Measurements from ENCODE around the gene SRSF3. TPM values are rescaled to one million over a fixed set of nuclear protein-coding genes. Genes with fewer than 3 reads are reported as not detected.

SRSF3 gene
- total and polyA plus RNA-seq, 9 of the 15 experiments (the other 6 are each of a cell fraction or from before 2014, with no cell fraction given), result 337 to 1,200 (median 518) TPM

DNA sequence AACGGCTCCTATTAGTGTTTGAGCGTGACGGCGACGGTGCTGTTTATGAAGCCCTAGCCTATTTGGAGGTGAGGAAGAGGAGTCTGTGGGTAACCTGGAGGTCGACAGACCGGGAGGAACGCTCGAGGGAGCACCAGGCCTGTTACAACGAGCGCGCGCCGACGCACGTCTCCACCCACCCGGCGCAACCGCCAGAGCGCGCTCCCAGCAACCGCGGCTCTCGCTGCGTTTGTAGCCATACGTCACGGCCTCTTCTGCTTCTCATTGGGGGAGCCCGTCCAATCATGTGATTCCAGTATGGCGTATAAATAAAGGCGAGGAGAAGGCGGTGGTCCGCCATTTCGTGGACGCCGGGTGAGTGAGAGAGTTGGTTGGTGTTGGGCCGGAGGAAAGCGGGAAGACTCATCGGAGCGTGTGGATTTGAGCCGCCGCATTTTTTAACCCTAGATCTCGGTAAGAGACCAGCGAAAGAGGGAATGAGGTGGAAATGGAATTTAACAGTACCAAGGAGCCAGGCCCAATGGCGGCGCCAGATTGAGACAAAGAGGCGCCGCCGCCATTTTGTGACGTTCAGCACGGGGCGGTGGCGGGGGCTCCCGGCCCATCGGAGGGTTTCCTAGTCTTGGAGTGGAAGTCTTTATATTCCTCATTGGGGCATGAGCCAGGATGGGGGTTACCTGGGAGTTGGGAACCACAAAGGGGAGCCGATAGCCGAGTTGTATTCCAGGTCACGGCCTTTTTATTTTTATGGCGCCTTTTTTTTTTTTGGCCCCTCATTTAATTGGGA is at the start of gene SRSF3 (continued):
- TF ChIP-seq, protein P1, sequence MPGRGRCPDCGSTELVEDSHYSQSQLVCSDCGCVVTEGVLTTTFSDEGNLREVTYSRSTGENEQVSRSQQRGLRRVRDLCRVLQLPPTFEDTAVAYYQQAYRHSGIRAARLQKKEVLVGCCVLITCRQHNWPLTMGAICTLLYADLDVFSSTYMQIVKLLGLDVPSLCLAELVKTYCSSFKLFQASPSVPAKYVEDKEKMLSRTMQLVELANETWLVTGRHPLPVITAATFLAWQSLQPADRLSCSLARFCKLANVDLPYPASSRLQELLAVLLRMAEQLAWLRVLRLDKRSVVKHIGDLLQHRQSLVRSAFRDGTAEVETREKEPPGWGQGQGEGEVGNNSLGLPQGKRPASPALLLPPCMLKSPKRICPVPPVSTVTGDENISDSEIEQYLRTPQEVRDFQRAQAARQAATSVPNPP (IDR thresholded peaks at IDR 0.05; ENCODE audit: borderline replicate concordance, insufficient read depth, insufficient read length), result no peak
- TF ChIP-seq DIDO1 (tag; IDR thresholded peaks at IDR 0.05; ENCODE audit: low read depth) (peak; percentile 47; the same call in 1 of the 2 replicates), ZNF124 (CRISPR knock-in tag; IDR thresholded peaks at IDR 0.05) (no peak), CC2D1A (IDR thresholded peaks at IDR 0.05) (peak; percentile 87), MBD2 (IDR thresholded peaks at IDR 0.05; ENCODE audit: borderline replicate concordance, low read depth) (peak; percentile 96), ZNF41 (CRISPR knock-in tag; conservative IDR thresholded peaks at IDR 0.05) (peak; percentile 56; the same call in 1 of the 2 replicates), ZNF695 (CRISPR knock-in tag; IDR thresholded peaks at IDR 0.05) (0 out of 2 replicates have a peak, but pooled peaks have one; percentile 83), KAT7 (CRISPR knock-in tag; IDR thresholded peaks at IDR 0.05; ENCODE audit: borderline replicate concordance) (peak; percentile 99), KAT8 (IDR thresholded peaks at IDR 0.05; ENCODE audit: low read depth) (peak; percentile 100), CXXC5 (CRISPR knock-in tag; IDR thresholded peaks at IDR 0.05) (peak; percentile 96), TAF15 (IDR thresholded peaks at IDR 0.05; ENCODE audit: low read depth, low read length) (peak; percentile 92; the same call in 1 of the 2 replicates), NCOR1 (IDR thresholded peaks at IDR 0.05) (peak; percentile 84)
- TF ChIP-seq, protein P2, sequence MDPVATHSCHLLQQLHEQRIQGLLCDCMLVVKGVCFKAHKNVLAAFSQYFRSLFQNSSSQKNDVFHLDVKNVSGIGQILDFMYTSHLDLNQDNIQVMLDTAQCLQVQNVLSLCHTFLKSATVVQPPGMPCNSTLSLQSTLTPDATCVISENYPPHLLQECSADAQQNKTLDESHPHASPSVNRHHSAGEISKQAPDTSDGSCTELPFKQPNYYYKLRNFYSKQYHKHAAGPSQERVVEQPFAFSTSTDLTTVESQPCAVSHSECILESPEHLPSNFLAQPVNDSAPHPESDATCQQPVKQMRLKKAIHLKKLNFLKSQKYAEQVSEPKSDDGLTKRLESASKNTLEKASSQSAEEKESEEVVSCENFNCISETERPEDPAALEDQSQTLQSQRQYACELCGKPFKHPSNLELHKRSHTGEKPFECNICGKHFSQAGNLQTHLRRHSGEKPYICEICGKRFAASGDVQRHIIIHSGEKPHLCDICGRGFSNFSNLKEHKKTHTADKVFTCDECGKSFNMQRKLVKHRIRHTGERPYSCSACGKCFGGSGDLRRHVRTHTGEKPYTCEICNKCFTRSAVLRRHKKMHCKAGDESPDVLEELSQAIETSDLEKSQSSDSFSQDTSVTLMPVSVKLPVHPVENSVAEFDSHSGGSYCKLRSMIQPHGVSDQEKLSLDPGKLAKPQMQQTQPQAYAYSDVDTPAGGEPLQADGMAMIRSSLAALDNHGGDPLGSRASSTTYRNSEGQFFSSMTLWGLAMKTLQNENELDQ (CRISPR knock-in tag; IDR thresholded peaks at IDR 0.05; ENCODE audit: borderline replicate concordance), result peak; percentile 21; the same call in 1 of the 2 replicates
- TF ChIP-seq, protein P3, sequence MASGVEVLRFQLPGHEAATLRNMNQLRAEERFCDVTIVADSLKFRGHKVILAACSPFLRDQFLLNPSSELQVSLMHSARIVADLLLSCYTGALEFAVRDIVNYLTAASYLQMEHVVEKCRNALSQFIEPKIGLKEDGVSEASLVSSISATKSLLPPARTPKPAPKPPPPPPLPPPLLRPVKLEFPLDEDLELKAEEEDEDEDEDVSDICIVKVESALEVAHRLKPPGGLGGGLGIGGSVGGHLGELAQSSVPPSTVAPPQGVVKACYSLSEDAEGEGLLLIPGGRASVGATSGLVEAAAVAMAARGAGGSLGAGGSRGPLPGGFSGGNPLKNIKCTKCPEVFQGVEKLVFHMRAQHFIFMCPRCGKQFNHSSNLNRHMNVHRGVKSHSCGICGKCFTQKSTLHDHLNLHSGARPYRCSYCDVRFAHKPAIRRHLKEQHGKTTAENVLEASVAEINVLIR (CRISPR knock-in tag; IDR thresholded peaks at IDR 0.05), result peak; percentile 87
- TF ChIP-seq, protein P4, sequence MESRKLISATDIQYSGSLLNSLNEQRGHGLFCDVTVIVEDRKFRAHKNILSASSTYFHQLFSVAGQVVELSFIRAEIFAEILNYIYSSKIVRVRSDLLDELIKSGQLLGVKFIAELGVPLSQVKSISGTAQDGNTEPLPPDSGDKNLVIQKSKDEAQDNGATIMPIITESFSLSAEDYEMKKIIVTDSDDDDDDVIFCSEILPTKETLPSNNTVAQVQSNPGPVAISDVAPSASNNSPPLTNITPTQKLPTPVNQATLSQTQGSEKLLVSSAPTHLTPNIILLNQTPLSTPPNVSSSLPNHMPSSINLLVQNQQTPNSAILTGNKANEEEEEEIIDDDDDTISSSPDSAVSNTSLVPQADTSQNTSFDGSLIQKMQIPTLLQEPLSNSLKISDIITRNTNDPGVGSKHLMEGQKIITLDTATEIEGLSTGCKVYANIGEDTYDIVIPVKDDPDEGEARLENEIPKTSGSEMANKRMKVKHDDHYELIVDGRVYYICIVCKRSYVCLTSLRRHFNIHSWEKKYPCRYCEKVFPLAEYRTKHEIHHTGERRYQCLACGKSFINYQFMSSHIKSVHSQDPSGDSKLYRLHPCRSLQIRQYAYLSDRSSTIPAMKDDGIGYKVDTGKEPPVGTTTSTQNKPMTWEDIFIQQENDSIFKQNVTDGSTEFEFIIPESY (CRISPR knock-in tag; IDR thresholded peaks at IDR 0.05), result peak; percentile 73; the same call in 1 of the 2 replicates
- TF ChIP-seq, protein P5, sequence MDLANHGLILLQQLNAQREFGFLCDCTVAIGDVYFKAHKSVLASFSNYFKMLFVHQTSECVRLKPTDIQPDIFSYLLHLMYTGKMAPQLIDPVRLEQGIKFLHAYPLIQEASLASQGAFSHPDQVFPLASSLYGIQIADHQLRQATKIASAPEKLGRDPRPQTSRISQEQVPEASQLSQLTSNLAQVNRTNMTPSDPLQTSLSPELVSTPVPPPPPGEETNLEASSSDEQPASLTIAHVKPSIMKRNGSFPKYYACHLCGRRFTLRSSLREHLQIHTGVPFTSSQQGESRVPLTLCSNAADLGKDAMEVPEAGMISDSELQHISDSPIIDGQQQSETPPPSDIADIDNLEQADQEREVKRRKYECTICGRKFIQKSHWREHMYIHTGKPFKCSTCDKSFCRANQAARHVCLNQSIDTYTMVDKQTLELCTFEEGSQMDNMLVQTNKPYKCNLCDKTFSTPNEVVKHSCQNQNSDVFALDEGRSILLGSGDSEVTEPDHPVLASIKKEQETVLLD (IDR thresholded peaks at IDR 0.05), result peak; percentile 84
- TF ChIP-seq, protein P6, sequence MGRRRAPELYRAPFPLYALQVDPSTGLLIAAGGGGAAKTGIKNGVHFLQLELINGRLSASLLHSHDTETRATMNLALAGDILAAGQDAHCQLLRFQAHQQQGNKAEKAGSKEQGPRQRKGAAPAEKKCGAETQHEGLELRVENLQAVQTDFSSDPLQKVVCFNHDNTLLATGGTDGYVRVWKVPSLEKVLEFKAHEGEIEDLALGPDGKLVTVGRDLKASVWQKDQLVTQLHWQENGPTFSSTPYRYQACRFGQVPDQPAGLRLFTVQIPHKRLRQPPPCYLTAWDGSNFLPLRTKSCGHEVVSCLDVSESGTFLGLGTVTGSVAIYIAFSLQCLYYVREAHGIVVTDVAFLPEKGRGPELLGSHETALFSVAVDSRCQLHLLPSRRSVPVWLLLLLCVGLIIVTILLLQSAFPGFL (CRISPR knock-in tag; IDR thresholded peaks at IDR 0.05), result peak; percentile 93; the same call in 1 of the 2 replicates
